Measurements from ENCODE around the gene MRFAP1L1. TPM values are rescaled to one million over a fixed set of nuclear protein-coding genes. Genes with fewer than 3 reads are reported as not detected.

Gene MRFAP1L1
- total and polyA plus RNA-seq, 9 of the 15 experiments (the other 6 are each of a cell fraction or from before 2014, with no cell fraction given), result 37.6 to 111 (median 83.8) TPM

DNA sequence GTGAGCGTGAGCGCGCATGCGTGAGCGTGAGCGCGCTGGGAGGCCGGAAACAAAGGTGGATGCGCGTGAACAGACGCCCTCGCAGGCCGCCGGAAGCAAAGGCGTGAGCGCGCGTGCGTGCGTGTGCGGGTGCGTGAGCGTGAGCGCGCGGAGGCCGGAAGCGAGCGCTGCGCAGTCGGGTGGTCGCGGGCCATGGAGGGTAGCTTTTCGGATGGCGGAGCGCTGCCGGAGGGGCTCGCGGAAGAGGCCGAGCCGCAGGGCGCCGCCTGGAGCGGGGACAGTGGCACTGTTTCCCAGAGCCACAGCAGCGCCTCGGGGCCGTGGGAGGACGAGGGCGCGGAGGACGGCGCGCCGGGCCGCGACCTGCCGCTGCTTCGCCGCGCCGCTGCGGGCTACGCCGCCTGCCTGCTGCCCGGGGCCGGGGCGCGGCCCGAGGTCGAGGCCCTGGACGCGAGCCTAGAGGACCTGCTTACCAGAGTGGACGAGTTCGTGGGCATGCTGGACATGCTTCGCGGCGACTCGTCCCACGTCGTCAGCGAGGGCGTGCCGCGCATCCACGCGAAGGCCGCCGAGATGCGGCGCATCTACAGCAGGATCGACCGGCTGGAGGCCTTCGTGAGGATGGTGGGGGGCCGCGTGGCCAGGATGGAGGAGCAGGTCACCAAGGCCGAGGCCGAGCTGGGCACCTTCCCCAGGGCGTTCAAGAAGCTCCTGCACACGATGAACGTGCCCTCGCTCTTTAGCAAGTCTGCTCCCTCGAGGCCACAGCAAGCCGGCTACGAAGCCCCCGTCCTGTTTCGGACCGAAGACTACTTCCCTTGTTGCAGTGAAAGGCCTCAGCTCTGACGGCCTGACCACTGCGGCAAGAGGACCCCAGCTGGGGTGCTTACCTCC, 6.6 kb upstream of the MRFAP1L1 start, which contains the start of gene BLOC1S4 (continued):
- TF ChIP-seq ZNF134 (CRISPR knock-in tag; conservative IDR thresholded peaks at IDR 0.05), result no peak
- 0 out of 2 replicates have a peak, but pooled peaks have one; percentile 11 for TF ChIP-seq BCOR (IDR thresholded peaks at IDR 0.05)
- peak; percentile 86; the same call in 1 of the 2 replicates for TF ChIP-seq ELF4 (CRISPR knock-in tag; IDR thresholded peaks at IDR 0.05)
- TF ChIP-seq SIN3A (IDR thresholded peaks at IDR 0.05; ENCODE audit: borderline replicate concordance in 2 of 2, control insufficient read depth in 1 of 2, low read depth in 2 of 2, low read length in 2 of 2), result peak in 1 of 2 experiments; percentile 62; a peak in 1 of 4 replicates
- no peak for TF ChIP-seq NR2C1 (IDR thresholded peaks at IDR 0.05)
- no peak for TF ChIP-seq NR2C1 (tag; IDR thresholded peaks at IDR 0.05)
- 0 out of 2 replicates have a peak, but pooled peaks have one; percentile 7 for TF ChIP-seq TCF3 (CRISPR knock-in tag; IDR thresholded peaks at IDR 0.05)
- 0 out of 2 replicates have a peak, but pooled peaks have one; percentile 26 for TF ChIP-seq GATAD2A (IDR thresholded peaks at IDR 0.05)
- TF ChIP-seq AFF4 (CRISPR knock-in tag; IDR thresholded peaks at IDR 0.05), result peak; percentile 81; the same call in 1 of the 2 replicates
- peak; percentile 92 for TF ChIP-seq GABPA (tag; conservative IDR thresholded peaks at IDR 0.05; ENCODE audit: low read depth)
- no peak for TF ChIP-seq MBD1 (CRISPR knock-in tag; IDR thresholded peaks at IDR 0.05)
- TF ChIP-seq MECOM (CRISPR knock-in tag; IDR thresholded peaks at IDR 0.05), result no peak
- TF ChIP-seq ZNF589 (CRISPR knock-in tag; IDR thresholded peaks at IDR 0.05; ENCODE audit: low read depth), result peak; percentile 92
- 0 out of 2 replicates have a peak, but pooled peaks have one; percentile 24 for TF ChIP-seq SMAD3 (CRISPR knock-in tag; conservative IDR thresholded peaks at IDR 0.05)
- TF ChIP-seq HMGN3 (IDR thresholded peaks at IDR 0.05; ENCODE audit: borderline replicate concordance, extremely low read depth, insufficient read length, low read depth, low read length), result peak; percentile 80
- peak; percentile 86 for TF ChIP-seq ZNF263 (CRISPR knock-in tag; IDR thresholded peaks at IDR 0.05; ENCODE audit: borderline replicate concordance)
- peak; percentile 90 for TF ChIP-seq CHD1 (IDR thresholded peaks at IDR 0.05; ENCODE audit: low read length)
- TF ChIP-seq ZNF282 (CRISPR knock-in tag; IDR thresholded peaks at IDR 0.05), result peak; percentile 72; the same call in 1 of the 2 replicates
- TF ChIP-seq ZBTB7A (IDR thresholded peaks at IDR 0.05; ENCODE audit: borderline replicate concordance, control insufficient read depth, low read depth, low read length), result peak; percentile 95
- peak in 1 of 2 experiments; percentile 36; a peak in 2 of 4 replicates for TF ChIP-seq HDAC1 (IDR thresholded peaks at IDR 0.05)
- peak; percentile 30; the same call in 1 of the 2 replicates for TF ChIP-seq KLF6 (CRISPR knock-in tag; IDR thresholded peaks at IDR 0.05; ENCODE audit: borderline replicate concordance)
